ENCODE measurements around the gene UHRF2. TPM values are rescaled to one million over a fixed set of nuclear protein-coding genes. Genes with fewer than 3 reads are reported as not detected.
A peak's percentile ranks its signal among the peaks of the same experiment; 100 is the strongest.

Gene UHRF2
- total and polyA plus RNA-seq, 2 of the 13 experiments (the other 11 are each of a cell fraction or from before 2014, with no cell fraction given) = 42.1 to 44.2 TPM

GRCh38 chr9:6412487-6413364, at the start of gene UHRF2 (continued):
- no peak for TF ChIP-seq ZBTB46 (CRISPR knock-in tag; IDR thresholded peaks at IDR 0.05; ENCODE audit: borderline replicate concordance)
- no peak for TF ChIP-seq FOXM1 (CRISPR knock-in tag; IDR thresholded peaks at IDR 0.05)
- TF ChIP-seq, protein P1, sequence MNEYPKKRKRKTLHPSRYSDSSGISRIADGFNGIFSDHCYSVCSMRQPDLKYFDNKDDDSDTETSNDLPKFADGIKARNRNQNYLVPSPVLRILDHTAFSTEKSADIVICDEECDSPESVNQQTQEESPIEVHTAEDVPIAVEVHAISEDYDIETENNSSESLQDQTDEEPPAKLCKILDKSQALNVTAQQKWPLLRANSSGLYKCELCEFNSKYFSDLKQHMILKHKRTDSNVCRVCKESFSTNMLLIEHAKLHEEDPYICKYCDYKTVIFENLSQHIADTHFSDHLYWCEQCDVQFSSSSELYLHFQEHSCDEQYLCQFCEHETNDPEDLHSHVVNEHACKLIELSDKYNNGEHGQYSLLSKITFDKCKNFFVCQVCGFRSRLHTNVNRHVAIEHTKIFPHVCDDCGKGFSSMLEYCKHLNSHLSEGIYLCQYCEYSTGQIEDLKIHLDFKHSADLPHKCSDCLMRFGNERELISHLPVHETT (CRISPR knock-in tag; conservative IDR thresholded peaks at IDR 0.05) = peak; percentile 55
- TF ChIP-seq ZFY (CRISPR knock-in tag; IDR thresholded peaks at IDR 0.05) = peak; percentile 92
- no peak for TF ChIP-seq CBX2 (IDR thresholded peaks at IDR 0.05; ENCODE audit: low read depth, low read length)
- TF ChIP-seq CBX2 (CRISPR knock-in tag; IDR thresholded peaks at IDR 0.05; ENCODE audit: low read depth) = no peak
- TF ChIP-seq UBTF (CRISPR knock-in tag; IDR thresholded peaks at IDR 0.05) = no peak
- peak; percentile 63; the same call in 1 of the 2 replicates for TF ChIP-seq SPEN (CRISPR knock-in tag; IDR thresholded peaks at IDR 0.05; ENCODE audit: low read depth)
- no peak for TF ChIP-seq TOPORS (CRISPR knock-in tag; IDR thresholded peaks at IDR 0.05)
- TF ChIP-seq, protein P2, sequence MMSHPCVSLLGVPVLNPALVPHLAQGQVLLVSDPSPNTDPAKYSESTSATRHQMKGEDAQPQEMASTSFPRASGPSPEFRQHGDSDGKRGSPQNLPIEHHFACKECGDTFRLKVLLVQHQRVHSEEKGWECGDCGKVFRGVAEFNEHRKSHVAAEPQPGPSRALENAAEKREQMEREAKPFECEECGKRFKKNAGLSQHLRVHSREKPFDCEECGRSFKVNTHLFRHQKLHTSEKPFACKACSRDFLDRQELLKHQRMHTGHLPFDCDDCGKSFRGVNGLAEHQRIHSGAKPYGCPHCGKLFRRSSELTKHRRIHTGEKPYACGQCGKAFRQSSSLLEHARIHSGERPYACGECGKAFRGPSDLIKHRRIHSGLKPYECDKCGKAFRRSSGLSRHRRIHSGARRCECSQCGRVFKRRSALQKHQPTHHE (CRISPR knock-in tag; IDR thresholded peaks at IDR 0.05; ENCODE audit: borderline replicate concordance) = peak; percentile 70; the same call in 1 of the 2 replicates
- 0 out of 2 replicates have a peak, but pooled peaks have one; percentile 50 for TF ChIP-seq SIN3A (IDR thresholded peaks at IDR 0.05; ENCODE audit: borderline replicate concordance, low read depth, low read length)
- TF ChIP-seq NFATC3 (CRISPR knock-in tag; IDR thresholded peaks at IDR 0.05) = no peak
- no peak for TF ChIP-seq ZNF230 (CRISPR knock-in tag; IDR thresholded peaks at IDR 0.05)
- TF ChIP-seq ZNF431 (CRISPR knock-in tag; IDR thresholded peaks at IDR 0.05; ENCODE audit: borderline replicate concordance, low read depth) = no peak
- TF ChIP-seq, protein P3, sequence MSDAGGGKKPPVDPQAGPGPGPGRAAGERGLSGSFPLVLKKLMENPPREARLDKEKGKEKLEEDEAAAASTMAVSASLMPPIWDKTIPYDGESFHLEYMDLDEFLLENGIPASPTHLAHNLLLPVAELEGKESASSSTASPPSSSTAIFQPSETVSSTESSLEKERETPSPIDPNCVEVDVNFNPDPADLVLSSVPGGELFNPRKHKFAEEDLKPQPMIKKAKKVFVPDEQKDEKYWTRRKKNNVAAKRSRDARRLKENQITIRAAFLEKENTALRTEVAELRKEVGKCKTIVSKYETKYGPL (CRISPR knock-in tag; IDR thresholded peaks at IDR 0.05) = no peak
- no peak; the same call in 1 of the 2 replicates for TF ChIP-seq ZNF766 (CRISPR knock-in tag; IDR thresholded peaks at IDR 0.05; ENCODE audit: borderline replicate concordance)
- TF ChIP-seq, protein P4, sequence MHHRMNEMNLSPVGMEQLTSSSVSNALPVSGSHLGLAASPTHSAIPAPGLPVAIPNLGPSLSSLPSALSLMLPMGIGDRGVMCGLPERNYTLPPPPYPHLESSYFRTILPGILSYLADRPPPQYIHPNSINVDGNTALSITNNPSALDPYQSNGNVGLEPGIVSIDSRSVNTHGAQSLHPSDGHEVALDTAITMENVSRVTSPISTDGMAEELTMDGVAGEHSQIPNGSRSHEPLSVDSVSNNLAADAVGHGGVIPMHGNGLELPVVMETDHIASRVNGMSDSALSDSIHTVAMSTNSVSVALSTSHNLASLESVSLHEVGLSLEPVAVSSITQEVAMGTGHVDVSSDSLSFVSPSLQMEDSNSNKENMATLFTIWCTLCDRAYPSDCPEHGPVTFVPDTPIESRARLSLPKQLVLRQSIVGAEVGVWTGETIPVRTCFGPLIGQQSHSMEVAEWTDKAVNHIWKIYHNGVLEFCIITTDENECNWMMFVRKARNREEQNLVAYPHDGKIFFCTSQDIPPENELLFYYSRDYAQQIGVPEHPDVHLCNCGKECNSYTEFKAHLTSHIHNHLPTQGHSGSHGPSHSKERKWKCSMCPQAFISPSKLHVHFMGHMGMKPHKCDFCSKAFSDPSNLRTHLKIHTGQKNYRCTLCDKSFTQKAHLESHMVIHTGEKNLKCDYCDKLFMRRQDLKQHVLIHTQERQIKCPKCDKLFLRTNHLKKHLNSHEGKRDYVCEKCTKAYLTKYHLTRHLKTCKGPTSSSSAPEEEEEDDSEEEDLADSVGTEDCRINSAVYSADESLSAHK (CRISPR knock-in tag; IDR thresholded peaks at IDR 0.05; ENCODE audit: borderline replicate concordance) = no peak; the same call in 1 of the 2 replicates
- no peak for TF ChIP-seq ZNF781 (CRISPR knock-in tag; IDR thresholded peaks at IDR 0.05; ENCODE audit: borderline replicate concordance, not compliant biosample characterization)
